GM19467 (cell line): ENCODE data around the gene TRIP13.
"Not testable (repeated sequence)": the region's sequence is repeated elsewhere in the genome, so short reads cannot be mapped to it uniquely, and the experiment has no call there.

Experiments
- ATAC-seq: cut with Tn5 transposase; IDR thresholded peaks from one replicate; pipeline ENCODE4 v1.9.1; 2021; ENCODE audit warnings: mild to moderate bottlenecking, moderate library complexity; ENCODE audit not compliant: unreplicated experiment

Gene TRIP13

DNA sequence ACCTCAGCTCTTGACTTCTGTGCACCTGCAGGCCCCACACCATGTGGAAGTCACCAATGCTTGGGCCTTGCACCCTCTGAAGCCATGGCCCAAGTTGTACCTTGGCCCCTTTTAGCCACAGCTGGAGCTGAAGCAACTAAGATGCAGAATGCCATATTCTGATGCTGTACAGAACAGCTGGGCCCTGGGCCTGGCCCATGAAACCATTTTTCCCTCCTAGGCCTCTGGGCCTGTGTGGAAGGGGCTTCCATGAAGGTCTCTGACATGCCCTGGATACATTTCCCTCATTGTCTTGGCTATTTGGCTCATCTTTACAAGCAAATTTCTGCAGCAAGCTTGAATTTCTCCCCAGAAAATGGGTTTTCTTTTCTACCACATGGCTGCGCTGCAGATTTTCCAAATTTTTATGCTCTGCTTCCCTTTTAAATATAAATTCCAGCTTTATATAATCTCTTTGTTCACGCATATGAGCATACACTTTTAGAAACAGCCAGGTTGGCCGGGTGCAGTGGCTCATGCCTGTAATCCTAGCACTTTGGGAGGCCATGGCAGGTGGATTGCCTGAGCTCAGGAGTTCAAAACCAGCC is 41.8 kb downstream of the TRIP13 start:
- ATAC-seq, result not testable (repeated sequence)

GRCh38 chr5:935510-936084 is 42.9 kb downstream of the TRIP13 start:
- no peak for ATAC-seq

- ATAC-seq, result no peak
These were observed 43.8 kb downstream of the TRIP13 start for GRCh38 chr5:936149-937144.

DNA sequence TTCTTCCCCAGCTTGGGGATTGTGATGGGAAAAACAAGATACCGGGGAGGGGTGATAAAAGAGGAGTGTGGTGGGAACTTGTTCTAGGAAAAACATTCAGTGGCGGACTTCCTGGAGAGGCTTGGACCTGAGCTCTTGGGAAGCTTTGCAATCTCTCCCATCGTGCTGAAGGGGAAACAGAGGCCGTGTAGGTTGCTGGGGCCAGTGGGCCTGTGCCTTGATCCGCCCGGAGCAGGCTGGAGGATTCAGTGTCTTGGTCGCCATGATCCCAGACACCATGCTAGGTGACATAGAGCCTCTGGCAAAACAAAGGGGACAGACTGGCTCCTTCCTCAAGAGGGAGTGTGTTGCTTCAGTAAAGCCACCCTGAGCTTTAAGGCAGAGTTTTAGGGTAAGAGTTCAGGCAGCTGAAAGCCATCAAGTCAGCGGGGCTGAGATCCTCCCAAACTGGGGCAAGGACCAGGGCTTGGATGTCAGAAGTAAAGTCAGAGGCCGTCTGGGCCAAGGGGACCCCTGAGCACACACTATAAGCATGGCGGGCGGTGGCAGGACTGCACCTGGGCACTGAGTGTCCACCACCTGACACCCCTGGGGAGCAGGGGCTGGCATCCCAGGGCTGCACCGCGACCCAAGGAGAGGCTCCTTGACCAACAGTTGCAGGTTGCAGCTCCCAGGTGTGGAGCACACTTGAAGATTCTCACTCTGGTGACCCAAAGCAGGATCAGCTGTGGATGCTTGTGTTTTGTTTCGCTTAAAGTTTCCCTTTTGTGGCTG is 44.7 kb downstream of the TRIP13 start:
- ATAC-seq, result no peak

GRCh38 chr5:939368-939767 is 46.7 kb downstream of the TRIP13 start:
- ATAC-seq, result no peak

DNA sequence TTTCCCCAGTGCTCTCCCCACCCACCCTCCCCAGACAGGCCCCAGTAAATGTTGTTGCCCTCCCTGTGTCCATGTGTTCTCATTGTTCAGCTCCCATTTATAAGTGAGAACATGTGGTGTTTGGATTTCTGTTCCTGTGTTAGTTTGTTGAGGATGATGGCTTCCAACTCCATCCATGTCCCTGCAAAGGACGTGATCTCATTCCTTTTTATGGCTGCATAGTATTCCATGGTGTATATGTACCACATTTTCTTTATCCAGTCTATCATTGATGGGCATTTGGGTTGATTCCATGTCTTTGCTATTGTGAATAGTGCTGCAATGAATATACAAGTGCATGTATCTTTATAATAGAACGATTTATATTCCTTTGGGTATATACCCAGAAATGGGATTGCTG is 48.1 kb downstream of the TRIP13 start:
- ATAC-seq, result not testable (repeated sequence)

GRCh38 chr5:943201-943917 is 50.7 kb downstream of the TRIP13 start:
- no peak for ATAC-seq

- no peak for ATAC-seq
These were observed 51.4 kb downstream of the TRIP13 start for GRCh38 chr5:943918-944620.

GRCh38 chr5:944621-944927 is 51.9 kb downstream of the TRIP13 start:
- no peak for ATAC-seq

DNA sequence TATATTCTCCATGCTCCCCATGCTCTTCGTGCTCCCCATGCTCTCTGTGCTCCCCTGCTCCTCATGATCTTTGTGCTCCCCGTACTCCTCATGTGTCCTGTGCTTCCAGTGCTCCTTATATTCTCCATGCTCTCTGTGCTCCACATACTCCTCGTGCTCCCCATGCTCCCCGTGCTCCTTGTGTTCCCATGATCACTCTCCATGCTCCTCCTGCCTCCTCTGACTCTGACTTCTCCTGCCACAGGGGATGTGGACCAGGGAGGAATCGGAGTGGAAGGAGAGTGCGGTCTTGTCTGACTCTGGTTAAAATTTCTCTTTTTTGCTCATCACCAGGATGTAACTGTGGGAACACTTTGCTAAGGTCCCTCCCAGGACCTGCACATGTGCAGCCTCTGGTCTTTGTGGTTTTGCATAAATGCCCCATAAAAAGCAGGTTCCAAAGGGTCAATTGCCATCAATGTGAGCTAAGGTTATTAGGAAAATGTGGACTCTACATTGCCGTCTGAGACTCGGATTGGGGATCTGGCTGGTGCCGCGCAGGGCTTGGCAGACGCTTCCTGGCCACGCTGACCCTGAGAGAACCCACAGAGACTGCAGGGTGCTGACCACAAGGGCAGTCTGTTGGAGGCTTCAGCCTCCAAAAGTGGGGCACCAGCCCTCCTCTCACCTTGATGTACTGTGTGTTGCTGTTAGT is 52.5 kb downstream of the TRIP13 start:
- no peak for ATAC-seq

- no peak for ATAC-seq
These were observed 53.2 kb downstream of the TRIP13 start for GRCh38 chr5:945691-946551.

DNA sequence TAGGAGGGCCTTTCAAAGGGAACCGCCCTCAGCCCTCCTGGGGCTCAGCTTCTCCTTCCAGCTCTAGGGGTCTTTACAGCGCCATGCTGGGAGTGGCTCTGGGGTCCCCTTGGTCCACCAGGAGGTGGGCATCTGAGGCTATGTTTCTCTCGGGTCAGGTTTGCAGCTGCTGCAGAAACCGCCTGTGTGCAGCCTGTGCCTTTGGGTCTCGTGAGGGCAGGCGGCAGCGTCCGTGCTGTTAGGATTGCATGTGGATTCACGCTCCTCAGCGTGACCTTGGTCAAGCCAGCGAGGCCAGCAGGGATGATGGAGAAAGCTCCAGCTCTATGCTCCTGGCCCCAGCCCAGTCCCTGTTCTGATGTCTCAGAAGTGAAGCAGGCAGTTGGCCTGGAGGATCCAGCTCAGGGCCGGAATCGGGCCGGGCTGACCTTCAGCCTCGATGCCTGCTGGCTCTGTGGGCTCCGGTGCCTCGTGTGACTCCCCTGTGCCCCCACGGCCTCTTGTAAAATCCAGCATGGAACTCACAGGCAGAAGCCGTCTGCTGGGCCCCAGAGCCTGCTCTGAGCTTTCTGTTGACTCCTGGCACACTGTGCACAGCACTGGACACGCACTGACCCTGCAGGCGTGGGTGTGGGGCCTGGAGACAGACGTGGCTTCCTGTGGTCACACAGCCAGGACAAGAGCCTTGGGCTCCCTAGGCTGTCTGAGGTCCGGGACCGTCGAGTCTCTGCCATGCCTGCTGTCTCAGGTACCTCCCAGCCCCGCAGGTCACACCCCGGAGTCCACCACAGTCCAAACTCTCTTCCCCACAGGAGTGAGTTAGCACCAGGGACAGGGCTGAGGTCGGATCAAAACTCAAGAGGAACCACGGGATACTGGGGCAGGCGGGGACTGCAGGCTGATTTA is 54.3 kb downstream of the TRIP13 start:
- no peak for ATAC-seq

GRCh38 chr5:947626-948471 is 55.2 kb downstream of the TRIP13 start:
- ATAC-seq, result no peak

DNA sequence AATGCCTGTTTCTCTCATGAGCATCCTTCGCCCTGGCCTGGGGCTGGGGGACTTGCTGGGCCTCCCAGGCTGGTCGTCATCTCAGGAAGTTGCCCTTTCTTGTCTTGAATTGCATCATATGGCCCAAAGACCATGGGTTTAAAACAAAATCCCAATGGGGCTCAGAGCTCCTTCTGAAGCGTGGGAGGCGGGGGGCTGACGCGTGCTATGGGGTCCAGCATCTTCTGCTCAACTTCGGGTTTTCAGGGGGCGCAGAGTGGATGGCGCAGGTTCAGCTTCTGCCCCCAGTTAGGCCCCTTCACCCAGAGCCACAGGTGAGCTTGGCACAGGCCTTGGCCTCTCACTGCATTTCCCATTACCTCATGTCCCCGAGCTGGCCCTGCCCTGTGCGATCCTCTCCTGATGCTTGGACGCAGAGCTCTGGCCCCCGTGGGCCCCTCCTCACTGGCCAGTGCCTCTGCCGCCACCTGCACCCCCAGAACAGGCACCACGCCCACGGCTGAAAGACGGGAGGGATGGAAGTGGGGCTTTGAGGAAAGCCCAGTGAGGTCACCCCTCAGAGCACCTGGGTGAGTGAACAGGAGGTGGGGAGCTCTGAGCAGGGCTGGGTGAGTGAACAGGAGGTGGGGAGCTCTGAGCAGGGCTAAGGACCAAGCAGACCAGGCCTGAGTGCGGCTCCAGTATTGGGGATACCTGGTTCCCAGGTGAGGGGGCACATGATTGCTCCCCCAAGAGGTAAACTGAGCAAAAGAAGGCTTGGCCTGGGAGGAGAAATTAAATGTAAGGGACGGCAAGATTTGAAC is 56.0 kb downstream of the TRIP13 start:
- no peak for ATAC-seq

GRCh38 chr5:949275-949543 is 56.5 kb downstream of the TRIP13 start:
- ATAC-seq, result no peak
